Measurements from ENCODE around the gene IL6ST.

The IL6ST gene

DNA sequence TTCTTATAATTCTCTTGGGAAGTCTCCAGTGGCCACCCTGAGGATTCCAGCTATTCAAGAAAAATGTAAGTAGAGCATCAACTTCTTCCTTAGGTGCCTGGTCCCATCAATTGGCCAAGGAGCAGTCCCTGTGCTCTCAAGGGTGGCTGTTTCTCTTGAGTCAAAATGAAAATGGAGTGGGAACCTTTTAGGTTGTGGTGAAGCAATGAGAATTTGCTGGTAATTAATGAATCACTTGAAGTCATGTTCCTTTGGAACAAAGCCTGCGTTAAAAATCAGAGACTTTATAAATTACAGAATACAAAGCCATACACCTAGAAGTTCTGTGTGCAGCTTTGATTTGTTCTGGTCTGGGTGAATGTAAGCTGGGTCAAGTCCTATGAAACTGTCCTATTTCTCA, 94.7 kb downstream of the IL6ST start:
- no peak for TF ChIP-seq CTCF (IDR thresholded peaks at IDR 0.05)
- H3K4me3 ChIP-seq: no peak overlapping the region
- H3K27ac ChIP-seq: no peak overlapping the region
- H3K4me1 ChIP-seq: peaks cover 0 to 12% (median 6%) of the 10 kb centered on the region in 4 donors
- no peaks in the 10 kb centered on the region for H3K36me3 ChIP-seq
- no peaks in the 10 kb centered on the region for H3K27me3 ChIP-seq
- no peaks in the 10 kb centered on the region for H3K9me3 ChIP-seq
- no peak for DNase-seq
- intact Hi-C loops (cut with DNase I; ENCODE audit: low total_unique reads): no loop called here

DNA sequence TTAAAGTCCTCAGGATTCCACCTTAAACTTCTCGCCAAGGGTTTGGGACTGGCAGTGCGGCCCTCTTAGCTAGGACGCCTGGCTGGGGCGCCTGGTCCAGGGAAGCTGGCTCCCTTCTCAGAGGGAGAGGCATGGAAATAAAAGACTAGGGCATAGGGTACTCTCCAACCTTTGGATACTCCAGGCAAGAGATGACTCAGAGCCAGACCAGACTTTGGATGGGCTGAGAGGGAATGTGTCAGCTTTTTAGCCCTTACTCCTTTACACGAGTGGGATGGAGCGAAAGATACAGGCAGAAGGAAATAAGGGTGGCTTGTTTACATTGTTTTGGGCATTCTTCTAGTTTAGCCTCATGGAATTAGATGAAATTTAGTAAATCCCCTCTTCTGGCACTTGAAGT, 95.4 kb downstream of the IL6ST start:
- no peaks in the 10 kb centered on the region for H3K9me3 ChIP-seq
- no peak overlapping the region for H3K4me3 ChIP-seq
- intact Hi-C loops (cut with DNase I; ENCODE audit: low total_unique reads): no loop called here
- no peak overlapping the region for H3K27ac ChIP-seq
- H3K27me3 ChIP-seq: no peaks in the 10 kb centered on the region
- DNase-seq: no peak
- H3K4me1 ChIP-seq: peaks cover 0 to 9% (median 6%) of the 10 kb centered on the region in 4 donors
- H3K36me3 ChIP-seq: no peaks in the 10 kb centered on the region
- no peak for TF ChIP-seq CTCF (IDR thresholded peaks at IDR 0.05)

DNA sequence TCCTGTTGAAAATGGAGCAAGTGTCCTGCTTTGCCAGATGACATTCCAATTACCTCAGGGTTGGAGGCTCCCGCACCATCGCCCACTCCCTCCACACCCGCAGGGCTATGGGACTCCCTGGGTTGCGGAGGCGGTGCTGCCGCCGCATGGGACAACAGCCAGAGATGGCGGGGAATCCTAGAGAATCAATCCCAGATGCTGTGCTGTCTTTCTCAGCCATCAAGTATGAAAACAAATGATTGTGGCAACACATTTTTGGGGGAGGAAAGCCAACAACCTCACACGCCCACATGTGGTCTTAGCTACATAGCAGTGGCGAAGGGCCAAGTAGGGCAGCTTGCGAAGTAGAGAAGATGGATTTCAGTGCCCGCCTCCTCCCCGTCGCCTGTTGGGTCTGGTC, 96.9 kb downstream of the IL6ST start:
- Histone ChIP-seq H3K36me3 (no peaks in the 10 kb centered on the region), H3K27me3 (no peaks in the 10 kb centered on the region), H3K4me3 (peak overlapping the region; percentile 7 to 40), H3K27ac (no peak overlapping the region), H3K4me1 (peaks cover 0 to 9% (median 2%) of the 10 kb centered on the region in 4 donors), H3K9me3 (no peaks in the 10 kb centered on the region)
- no peak for TF ChIP-seq CTCF (IDR thresholded peaks at IDR 0.05)
- intact Hi-C loops (cut with DNase I; ENCODE audit: low total_unique reads): no loop called here
- DNase-seq: peak; percentile 65 to 70

GRCh38 chr5:55897206-55897894, 97.4 kb downstream of the IL6ST start:
- Histone ChIP-seq H3K27ac (no peak overlapping the region), H3K4me3 (peak overlapping the region in 1 of 2 donors; percentile 40), H3K36me3 (no peaks in the 10 kb centered on the region), H3K9me3 (no peaks in the 10 kb centered on the region), H3K27me3 (no peaks in the 10 kb centered on the region), H3K4me1 (peaks cover 0 to 9% (median 2%) of the 10 kb centered on the region in 4 donors)
- TF ChIP-seq CTCF (IDR thresholded peaks at IDR 0.05): no peak
- intact Hi-C loops (cut with DNase I; ENCODE audit: low total_unique reads): no loop called here
- no peak for DNase-seq

DNA sequence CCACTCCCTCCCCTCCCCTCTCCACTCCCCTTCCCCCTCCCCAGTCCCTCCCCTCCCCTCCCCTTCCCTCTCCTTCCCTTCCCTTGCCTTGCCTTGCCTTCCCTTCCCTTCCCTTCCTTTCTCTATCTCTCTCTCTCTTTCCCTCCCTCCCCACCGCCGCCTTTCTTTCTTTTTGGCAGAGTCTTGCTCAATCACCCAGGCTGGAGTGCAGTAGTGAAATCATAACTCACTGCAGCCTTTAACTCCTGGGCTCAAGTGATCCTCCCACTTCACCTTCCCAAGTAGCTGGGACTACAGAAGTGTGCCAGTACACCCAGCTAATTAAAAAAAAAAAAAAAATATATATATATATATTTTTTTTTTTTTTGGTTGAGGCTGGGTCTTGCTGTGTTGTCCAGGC, 98.1 kb downstream of the IL6ST start:
- TF ChIP-seq CTCF (IDR thresholded peaks at IDR 0.05): no peak
- no peak for DNase-seq
- H3K4me1 ChIP-seq: peaks cover 0 to 9% (median 2%) of the 10 kb centered on the region in 4 donors
- H3K27me3 ChIP-seq: no peaks in the 10 kb centered on the region
- no peak overlapping the region for H3K4me3 ChIP-seq
- H3K27ac ChIP-seq: no peak overlapping the region
- no peaks in the 10 kb centered on the region for H3K36me3 ChIP-seq
- intact Hi-C loops (cut with DNase I; ENCODE audit: low total_unique reads): no loop called here
- H3K9me3 ChIP-seq: no peaks in the 10 kb centered on the region
